ENCODE data around the gene MPV17L.
"Not testable (repeated sequence)": the region's sequence is repeated elsewhere in the genome, so short reads cannot be mapped to it uniquely, and the experiment has no call there.

The MPV17L gene

DNA sequence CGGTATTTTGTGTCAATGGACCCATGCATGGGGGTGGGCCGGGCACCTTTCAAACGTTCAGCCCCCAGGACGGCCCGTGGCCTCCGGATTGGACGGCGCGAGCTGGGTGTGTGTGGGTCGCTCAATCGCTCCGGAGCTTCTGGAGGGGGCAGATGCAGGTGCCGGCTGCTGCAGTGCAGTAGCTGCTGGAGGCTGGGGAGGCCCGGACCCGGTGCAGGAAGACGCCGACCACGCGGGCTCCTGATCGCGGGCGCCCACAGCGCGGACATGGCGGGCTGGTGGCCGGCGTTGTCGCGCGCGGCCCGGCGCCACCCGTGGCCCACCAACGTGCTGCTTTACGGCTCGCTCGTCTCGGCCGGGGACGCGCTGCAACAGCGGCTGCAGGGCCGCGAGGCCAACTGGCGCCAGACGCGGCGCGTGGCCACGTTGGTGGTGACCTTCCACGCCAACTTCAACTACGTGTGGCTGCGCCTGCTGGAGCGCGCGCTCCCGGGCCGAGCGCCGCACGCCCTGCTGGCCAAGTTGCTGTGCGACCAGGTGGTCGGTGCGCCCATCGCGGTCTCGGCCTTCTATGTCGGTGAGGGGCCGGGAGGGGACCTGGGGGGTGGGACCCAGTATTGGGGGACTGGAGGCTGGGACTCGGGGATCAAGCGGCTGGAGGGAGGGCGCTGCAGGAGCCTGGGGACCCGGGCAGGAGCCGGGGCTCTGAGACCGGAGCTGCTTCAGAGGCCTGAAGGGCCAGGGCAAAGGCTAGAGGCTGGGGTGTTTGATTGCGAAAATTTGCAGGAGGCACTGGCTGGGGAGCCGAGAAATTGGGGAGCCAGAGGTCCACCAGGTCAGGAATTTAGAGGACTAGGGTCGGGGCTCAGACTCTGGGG, at the start of gene MPV17L:
Gene MPV17L (plus strand): TSS at position 124 of the 878 bp plus-strand sequence. CDS start 144 bp downstream, at position 268.
- DNase-seq = peak; percentile 2

DNA sequence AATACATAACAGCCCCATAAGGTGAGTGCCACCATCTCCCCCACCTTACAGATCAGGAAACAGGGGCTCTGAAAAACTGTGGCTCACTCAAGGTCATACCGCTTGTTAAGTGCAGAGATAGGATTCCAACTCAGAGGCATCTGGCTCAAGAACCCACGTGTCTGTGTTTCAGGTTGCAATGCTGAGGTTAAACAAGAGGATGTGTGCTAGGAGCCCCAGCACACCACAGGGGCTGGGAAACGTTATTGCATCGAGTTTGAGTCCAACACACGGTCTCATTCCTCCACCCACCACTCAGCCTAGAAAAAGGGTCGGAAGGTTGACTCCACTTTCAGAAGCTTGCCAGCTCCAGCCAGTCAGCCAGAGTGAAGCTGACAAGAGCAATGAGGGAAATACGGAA, 46.8 kb upstream of the MPV17L start:
- not testable (repeated sequence) for DNase-seq

DNA sequence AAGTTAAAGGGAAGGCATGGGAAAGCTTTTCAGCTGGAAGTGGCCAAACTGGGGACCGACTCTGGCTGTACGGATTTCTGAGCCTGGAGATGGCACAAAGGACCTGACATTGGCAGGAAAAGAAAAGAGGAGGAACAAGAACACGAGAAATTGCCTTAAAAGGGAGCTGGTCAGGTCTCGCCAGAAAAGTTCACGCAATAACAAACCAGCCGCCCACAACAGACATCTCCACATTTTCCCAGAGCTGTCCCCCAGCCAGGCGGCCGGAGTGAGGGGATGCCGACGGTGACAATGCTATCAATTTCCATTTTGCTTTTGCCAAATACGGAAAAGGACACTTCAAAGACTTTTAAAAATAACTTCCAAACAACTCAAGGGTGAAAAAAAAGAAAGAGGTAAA, 44.3 kb upstream of the MPV17L start:
- not testable (repeated sequence) for DNase-seq

DNA sequence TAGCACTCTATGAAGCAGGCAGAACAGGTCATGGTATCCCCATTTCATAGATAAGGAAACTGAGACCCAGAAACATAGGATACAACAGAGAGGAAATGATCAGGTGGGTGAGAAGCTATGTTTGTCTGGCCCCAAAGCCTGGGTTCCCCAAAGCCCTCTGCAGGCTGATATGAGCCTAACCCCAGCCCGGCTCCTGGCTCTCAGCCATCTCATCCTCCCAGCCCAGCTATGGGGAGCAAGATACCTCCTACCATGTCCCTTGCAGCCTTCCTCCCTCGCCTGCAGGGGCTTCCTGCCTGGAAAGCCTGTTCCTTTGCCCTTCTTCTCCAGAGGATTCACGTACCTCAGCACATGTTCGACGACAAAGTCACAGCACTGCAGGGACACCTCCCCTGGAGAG, 43.8 kb upstream of the MPV17L start:
- not testable (repeated sequence) for DNase-seq

DNA sequence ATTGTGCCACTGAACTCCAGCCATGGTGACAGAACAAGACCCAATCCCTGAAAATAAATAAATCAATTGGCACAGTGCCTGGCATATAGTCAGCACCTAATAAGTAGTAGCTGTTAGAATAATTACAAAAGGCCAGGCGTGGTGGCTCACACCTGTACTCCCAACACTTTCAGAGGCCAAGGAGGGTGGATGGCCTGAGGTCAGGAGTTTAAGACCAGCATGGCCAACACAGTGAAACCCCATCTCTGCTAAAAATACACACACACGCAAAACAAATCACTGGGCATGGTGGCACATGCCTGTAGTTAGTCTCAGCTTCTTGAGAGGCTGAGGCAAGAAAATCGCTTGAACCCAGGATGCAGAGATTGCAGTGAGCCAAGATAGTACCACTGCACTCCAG, 42.7 kb upstream of the MPV17L start:
- not testable (repeated sequence) for DNase-seq

DNA sequence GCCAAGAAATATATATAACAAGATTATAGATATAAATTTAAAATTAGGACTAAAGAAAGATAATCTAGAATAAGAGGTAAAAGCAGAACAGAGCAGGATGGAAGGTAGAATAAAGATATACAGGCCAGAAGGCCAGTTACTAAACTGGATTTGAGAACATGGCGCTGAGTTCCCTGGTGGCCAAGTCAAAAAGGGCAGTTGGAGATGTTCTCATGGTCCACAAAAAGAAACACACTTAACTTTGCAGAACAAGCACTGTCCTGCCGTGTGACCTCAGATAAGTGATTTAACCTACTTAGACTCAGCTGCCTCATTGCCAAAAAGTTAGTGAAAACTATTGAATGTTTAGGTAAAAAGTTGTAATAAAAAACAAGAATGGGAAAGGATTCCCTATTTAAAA, 40.7 kb upstream of the MPV17L start:
- not testable (repeated sequence) for DNase-seq

DNA sequence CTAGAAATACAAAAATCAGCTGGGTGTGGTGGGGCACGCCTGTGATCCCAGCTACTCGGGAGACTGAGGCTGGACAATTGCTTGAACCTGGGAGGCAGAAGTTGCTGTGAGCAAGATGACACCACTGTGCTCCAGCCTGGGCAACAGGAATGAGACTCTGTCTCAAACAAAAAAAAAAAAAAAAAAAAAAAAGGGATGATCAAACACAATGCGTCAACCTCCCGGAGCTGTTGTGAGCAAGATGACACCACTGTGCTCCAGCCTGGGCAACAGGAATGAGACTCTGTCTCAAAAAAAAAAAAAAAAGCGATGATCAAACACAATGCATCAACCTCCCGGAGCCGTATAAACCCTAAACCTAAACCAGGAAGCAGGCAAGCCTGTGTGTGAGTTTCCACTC, 38.1 kb upstream of the MPV17L start:
- DNase-seq = not testable (repeated sequence)

DNA sequence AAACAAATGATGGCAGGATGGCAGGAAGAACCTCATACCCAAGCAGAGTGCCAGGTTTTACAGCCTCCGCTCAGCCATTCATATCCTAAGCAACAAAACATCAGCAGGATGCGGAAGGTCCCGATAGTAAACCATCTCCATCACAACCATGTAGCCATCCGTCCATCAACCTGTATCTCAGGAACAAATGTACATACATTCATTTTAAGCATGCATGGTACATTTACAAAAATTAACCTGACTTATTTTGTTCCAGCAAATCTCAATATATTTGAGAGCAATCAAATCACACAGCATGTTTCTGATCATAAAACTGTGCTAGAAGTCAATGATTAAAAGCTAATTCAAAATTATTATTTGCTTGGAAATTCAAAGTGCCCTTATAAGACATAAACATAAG, 17.4 kb upstream of the MPV17L start, which contains the start of gene NPIPA5:
Gene NPIPA5 (minus strand): TSS at position 101 of the 400 bp plus-strand sequence. CDS start 0 bp downstream, at position 101.
- DNase-seq = not testable (repeated sequence)

DNA sequence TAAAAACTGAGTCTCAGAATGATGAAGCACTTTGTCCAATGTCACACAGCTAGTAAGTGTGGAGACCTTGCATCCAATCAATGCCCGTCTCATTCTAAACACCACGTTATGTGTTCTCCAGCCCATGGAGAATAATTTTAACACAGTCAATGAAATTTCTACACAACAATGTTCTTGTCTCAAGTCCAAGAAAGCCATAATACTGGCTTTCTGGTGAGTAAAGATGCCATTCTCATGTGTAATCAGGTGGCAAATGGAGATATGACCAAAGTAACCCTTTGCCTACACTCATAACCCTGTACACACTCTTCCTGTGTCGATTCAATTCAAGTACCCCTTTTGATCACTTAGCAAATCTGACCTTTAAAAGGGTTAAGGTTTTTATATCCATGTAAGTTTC, 12.7 kb upstream of the MPV17L start:
- not testable (repeated sequence) for DNase-seq

DNA sequence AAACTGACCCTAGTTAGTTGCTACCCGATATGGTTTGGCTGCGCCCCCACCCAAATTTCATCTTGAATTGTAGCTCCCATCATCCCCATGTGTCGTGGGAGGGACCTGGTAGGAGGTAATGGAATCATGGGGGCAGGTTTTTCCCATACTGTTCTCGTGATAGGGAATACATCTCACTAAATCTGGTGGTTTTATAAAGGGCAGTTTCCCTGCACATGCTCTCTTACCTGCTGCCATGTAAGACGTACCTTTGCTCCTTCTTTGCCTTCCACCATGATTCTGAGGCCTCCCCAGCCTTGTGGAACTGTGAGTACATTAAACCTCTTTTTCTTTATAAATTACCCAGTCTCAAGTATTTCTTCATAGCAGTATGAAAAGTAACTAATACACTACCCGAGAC, 7.5 kb upstream of the MPV17L start:
- not testable (repeated sequence) for DNase-seq

DNA sequence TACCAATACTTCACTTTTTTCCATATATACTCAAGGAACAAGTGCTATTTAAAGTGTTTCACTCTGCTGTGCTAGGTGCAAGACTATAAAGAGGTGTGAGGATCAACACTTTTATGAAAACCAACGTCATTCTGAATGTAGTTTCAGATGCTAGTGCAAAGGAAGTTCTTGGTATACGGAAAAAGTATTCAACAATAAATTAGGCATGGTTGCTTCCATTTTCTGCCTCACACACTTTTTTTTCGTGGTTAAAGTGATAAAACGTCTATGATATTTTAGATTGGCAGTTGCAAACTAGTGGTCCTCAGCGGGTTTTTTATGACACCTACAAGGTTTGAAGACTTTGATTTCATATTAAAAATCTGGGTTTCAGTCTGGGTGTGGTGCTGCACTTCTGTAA, 5.6 kb upstream of the MPV17L start:
- not testable (repeated sequence) for DNase-seq

DNA sequence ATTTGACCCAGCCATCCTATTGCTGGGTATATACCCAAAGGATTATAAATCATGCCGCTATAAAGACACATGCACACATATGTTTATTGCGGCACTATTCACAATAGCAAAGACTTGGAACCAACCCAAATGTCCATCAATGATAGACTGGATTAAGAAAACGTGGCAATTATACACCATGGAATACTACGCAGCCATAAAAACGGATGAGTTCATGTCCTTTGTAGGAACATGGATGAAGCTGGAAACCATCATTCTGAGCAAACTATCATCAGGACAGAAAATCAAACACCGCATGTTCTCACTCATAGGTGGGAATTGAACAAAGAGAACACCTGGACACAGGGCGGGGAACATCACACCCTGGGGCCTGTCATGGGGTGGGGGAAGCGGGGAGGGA, 2.5 kb upstream of the MPV17L start:
- DNase-seq = not testable (repeated sequence)

DNA sequence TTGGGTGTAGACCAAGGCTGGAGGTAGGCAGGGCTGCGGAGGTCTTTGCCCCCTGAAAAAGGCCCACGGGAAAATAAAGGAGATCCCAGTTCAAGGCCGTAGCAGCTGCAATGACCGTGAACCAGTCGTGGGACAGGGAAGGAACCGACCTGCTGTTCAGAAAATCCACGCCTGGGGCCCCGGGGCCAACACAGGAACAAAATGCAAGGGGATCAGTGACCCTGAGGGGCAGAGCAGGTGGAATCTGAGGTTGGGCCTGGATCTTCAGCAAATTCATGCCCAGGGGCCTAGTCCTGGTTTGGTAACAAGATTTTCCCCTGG, 915 bp downstream of the MPV17L start:
- DNase-seq = not testable (repeated sequence)

DNA sequence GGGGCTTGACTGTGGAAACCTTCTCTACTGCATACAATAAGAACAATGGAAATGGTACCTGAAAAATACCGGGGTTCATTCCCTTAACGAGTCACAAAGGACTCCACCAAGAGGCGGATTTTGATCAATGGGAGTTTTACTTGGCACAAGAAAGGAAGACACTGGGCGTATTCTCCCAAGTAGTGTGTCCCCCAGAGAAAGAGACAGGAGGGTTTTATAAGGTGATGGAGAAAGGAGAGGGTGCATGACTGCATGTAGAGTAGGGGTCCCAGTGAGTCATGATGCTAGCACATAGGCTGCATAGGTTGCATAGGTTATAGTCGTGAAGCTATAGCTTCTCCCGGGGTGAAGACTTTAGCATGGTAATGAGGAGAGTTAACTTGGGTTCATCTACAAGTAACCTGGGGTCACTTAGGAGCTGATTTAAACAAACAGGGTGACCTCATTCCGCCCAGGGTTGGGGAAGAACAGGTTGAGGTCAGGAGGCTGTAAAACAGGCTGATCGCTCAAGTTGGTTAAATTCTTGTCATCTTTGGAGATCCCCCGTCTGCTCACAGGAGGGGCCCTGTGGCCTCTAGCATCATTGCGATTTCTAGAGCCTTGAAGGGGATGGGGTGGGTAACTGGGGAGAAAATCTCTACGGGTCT, 1.5 kb downstream of the MPV17L start:
- no peak for DNase-seq

DNA sequence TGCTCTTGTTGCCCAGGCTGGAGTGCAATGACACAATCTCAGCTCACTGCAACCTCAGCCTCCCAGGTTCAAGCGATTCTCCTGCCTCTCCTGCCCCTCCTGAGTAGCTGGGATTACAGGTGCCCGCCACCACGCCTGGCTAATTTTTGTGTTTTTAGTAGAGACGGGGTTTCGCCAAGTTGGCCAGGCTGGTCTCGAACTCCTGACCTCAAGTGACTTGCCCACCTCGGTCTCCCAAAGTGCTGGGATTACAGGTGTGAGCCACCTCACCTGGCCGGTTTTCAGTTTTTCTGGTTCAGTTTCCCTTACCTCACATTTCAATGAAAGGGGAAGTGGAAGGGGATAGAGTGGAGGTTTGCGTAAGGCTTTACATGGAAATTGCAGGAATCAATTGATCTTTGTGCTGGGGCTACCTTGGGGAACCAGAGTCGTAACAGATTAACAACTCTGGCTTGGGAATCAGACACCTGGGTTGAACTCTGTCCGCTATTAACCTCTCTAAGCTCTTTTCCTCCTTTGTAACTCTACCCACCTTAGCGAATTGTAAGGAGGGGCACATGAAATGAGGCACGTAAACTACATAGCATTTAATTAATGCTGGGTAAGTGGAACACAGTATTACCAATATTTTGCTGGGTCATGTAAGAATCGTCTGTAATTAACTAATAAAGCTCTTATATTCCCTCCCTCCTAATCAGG, 3.2 kb downstream of the MPV17L start:
- DNase-seq = no peak

DNA sequence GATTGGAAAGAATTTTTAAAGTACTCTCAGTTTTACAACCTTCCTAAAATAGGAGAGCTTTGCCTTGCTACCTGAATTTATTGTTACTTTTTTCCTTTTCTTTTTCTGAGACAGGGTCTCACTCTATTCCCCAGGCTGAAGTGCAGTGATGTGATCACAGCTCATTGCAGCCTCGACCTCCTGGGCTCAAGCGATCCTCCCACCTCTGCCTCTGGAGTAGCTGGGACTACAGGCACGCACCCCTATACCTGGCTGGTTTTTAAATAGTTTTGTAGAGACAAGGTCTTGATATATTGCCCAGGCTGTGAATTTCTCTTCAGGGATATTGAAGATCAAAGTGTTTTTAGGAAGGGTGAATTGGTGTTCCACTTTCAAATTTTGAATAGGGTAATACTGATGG, 3.8 kb downstream of the MPV17L start:
- no peak for DNase-seq

DNA sequence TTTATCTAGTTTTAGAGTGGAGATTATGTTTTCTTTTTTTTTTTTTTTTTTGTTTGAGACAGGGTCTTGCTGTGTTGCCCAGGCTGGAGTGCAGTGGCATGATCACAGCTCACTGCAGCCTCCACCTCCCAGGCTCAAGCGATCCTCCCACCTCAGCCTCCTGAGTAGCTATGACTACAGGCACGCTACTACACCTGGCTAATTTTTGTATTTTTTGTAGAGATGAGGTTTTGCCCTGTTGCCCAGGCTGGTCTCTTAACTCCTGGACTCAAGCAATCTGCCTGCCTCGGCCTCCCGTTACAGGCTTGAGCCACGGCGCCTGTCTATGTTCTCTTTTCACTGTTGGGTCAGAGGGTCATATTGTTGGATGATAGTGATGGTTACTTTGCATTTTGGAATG, 4.8 kb downstream of the MPV17L start:
- not testable (repeated sequence) for DNase-seq

DNA sequence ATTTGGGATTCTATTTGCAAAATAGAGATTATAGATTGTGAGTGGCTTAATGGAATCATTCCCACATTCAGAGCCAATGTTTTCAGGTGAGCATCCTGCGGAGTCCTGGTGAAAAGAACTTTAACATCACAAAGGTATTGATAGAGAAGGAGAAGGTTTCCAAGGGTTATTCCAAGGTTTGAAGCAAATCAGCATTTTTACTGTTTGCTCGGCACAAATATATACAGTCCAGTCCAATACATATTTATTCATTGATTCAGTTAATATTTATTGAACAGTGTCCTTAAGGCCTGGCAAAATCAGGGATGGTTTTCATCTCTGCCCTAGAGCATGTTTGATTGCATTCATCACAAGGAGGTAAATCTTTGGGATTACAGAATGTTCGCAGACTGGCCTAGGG, 6.4 kb downstream of the MPV17L start:
- no peak for DNase-seq

DNA sequence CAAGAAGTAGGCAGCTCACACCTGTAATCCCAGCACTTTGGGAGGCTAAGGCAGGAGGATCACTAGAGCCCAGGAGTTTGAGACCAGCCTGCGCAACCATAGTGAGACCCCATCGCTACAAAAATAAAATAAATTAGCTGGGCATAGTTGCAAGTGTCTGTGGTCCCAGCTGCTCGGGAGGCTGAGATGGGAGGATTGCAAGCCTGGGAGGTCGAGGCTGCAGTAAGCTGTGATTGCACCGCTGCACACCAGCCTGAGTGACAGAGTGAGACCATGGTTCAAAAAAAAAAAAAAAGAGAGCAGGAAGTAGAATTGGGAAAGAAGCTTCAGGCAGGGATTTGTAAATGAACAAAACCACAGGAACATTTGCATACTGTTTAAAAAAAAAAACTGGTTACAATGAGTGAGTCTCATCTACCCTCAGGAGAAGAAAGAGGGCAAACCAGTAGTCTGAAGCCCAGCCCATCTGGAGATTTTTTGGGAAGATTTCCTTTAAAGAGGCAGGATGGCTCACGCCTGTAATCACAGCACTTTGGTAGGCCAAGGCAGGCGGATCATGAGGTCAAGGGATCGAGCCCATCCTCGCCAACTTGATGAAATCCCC, 7.9 kb downstream of the MPV17L start:
- DNase-seq = no peak

DNA sequence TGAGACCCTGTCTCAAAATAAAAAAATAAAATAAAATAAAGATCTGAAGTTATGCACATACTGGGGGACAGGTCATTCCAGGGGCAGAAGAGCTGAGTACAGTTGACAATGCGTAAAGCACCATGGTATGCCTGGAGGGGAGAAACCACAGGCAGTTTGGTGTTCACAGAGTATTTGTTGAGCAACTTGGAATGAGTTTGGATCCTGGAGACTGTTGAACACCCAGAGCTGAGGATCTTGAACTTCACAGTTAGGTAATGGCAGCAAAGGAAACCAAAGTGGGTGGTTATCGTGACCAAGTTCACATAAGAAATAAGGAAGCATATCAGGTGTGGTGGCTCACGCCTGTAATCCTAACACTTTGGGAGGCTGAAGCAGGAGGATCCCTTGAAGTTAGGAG, 8.5 kb downstream of the MPV17L start:
- DNase-seq = not testable (repeated sequence)

DNA sequence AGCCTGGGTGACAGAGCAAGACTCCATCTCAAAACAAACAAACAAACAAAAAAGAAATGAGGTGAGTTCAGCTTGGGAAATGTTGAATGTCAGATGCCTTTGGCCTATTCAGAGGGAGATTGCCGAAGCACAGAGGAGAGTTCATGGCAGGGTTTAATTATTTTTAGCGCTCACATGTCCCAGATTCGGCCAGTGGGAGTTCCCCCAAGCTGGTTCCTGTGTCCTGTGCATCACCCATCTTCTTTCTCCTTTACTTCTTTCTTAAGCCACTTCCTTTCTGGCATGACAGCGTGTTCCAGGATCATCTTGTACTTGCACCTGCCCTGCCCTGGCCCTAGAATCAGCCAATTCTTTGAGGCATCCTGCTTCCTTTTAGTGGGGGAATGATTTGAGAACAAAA, 9.2 kb downstream of the MPV17L start:
- no peak for DNase-seq

DNA sequence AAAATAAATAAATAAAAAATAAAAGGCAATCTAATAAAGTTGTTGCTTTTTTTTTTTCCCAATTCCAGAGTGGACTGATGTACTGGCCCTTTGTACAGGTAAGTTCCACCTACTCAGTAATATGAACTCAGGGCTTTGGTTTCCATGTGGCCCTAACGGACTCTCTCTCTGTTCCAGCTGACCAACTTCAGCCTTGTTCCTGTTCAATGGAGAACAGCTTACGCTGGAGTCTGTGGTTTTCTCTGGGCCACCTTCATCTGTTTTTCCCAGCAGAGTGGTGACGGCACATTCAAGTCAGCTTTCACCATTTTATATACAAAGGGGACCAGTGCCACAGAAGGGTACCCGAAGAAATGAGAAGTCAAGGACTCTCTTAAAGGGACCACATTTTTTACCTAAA, 12.2 kb downstream of the MPV17L start:
- DNase-seq = not testable (repeated sequence)

DNA sequence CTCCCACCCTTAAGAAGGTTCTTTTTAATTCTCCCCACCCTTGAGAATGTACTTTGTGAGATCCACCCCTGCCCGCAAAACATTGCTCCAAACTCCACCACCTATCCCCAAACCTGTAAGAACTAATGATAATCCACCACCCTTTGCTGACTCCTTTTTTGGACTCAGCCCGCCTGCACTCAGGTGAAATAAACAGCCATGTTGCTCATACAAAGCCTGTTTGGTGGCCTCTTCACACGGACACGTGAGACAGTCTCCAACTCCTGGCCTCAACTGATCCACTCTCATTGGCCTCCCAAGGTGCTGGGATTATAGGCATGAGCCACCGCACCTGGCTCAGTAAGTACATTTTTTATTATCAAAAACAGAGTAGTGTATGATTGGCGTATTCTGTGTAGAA, 13.9 kb downstream of the MPV17L start:
- DNase-seq = not testable (repeated sequence)

Measured in stimulated activated CD4-positive, alpha-beta T cell treated with anti-CD3 and anti-CD28 coated beads, Interleukin-12 subunit alpha, Interleukin-12 subunit beta, amount 100 ng/mL, for 4 hours (primary cell).